Spleen (tissue), 3 donors: ENCODE measurements around the gene TEKTIP1.

ENCODE experiments used
- POLR2A ChIP-seq, 3 donors: fragments of 450-650 bp; IDR thresholded peaks; one replicate each; pipeline ENCODE4 v1.5.1; 2017; ENCODE audit warnings: antibody characterized with exemption in 3 of 3, mild to moderate bottlenecking in 1 of 3
- POLR2AphosphoS5 ChIP-seq, 3 donors: sonication (generic); formaldehyde crosslinking; IDR thresholded peaks; one replicate each; pipeline ENCODE4 v1.5.1; 2017; ENCODE audit warnings: antibody characterized with exemption in 3 of 3

DNA sequence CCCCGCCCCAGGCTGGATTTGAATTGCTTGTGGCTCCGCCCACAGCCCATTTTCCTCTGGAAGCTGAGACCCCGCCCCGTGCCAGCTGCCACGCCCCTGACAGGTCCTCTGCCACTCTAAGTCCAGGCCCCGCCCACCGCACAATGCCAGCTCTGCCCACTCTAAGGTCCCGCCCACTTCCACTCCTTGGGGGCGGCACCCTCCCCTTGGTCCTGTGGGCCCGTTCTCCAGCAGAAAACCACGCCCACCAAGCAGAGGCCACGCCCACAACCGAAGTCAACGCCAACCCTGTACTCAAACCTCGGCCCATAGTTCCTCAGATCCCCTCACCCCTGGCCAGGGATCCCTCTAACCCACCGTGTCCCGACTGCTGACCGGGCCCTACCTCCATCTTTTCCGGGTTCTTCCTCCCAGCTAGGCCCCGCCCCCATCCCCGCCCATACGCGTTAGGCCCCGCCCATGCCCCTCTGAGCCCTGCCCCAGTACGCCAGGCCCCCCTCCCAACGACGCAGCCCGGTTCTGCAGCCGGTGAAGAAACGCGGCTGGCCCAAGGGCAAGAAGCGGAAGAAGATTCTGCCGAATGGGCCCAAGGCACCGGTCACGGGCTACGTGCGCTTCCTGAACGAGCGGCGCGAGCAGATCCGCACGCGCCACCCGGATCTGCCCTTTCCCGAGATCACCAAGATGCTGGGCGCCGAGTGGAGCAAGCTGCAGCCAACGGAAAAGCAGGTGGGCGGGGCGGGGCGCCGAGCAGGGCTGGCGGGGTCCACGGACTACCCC lies 35.1 kb downstream of the TEKTIP1 start:
- no peak for TF ChIP-seq POLR2A (IDR thresholded peaks at IDR 0.05)
- peak in 2 of 3 donors; percentile 35 to 48 for TF ChIP-seq POLR2AphosphoS5 (IDR thresholded peaks at IDR 0.05)
